GM19035 (cell line): ENCODE results near the gene PRELID1.

Experiments used
- ATAC-seq: cut with Tn5 transposase; IDR thresholded peaks from one replicate; pipeline ENCODE4 v1.9.1; 2021; ENCODE audit not compliant: unreplicated experiment

The PRELID1 gene

DNA sequence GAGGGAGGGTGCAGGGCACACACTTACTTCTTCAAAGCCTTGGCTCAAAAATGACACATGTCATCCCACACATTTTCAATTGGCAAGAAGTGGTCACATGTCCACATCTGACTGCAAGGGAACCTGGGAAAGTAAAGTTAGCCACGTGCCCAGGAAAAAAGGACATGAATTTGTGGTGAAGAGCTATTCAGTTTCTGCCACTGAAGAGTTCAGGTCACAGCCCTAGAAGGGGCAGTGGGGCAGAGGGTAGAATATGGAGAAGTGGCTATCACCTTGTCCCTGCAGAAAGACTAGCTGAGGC, 52.2 kb downstream of the PRELID1 start:
- ATAC-seq, result no peak
